Nephron (organoid): ENCODE measurements around the gene CALR.

Source experiments
- H3K27ac Mint-ChIP-seq, 3 experiments: 2 replicates each; pipeline ENCODE4 v1.8.0; 2020; ENCODE audit warnings: mixed read lengths in 3 of 3, mild to moderate bottlenecking in 2 of 3, moderate library complexity in 1 of 3
- H3K27me3 Mint-ChIP-seq: 2 replicates; pipeline ENCODE4 v1.8.0; 2021; ENCODE audit warnings: low read depth, mild to moderate bottlenecking, moderate library complexity, mixed read lengths
- H3K36me3 Mint-ChIP-seq: 2 replicates; pipeline ENCODE4 v1.8.0; 2020; ENCODE audit warnings: low read depth, mixed read lengths
- H3K4me1 Mint-ChIP-seq: 2 replicates; pipeline ENCODE4 v1.8.0; 2020; ENCODE audit warnings: mixed read lengths
- H3K4me3 Mint-ChIP-seq, 3 experiments: 2 replicates each; pipeline ENCODE4 v1.8.0; 2020; ENCODE audit warnings: mild to moderate bottlenecking in 3 of 3, mixed read lengths in 3 of 3, moderate library complexity in 2 of 3
- H3K9me3 Mint-ChIP-seq: 2 replicates; pipeline ENCODE4 v1.8.0; 2020; ENCODE audit warnings: mixed read lengths
- CTCF ChIP-seq, 3 experiments: fragments of 200-600 bp; sonication (generic); IDR thresholded peaks; one replicate each; pipeline ENCODE4 v1.5.0; 2021; ENCODE audit warnings: antibody characterized with exemption in 3 of 3; ENCODE audit not compliant: unreplicated experiment in 3 of 3

Gene CALR

DNA sequence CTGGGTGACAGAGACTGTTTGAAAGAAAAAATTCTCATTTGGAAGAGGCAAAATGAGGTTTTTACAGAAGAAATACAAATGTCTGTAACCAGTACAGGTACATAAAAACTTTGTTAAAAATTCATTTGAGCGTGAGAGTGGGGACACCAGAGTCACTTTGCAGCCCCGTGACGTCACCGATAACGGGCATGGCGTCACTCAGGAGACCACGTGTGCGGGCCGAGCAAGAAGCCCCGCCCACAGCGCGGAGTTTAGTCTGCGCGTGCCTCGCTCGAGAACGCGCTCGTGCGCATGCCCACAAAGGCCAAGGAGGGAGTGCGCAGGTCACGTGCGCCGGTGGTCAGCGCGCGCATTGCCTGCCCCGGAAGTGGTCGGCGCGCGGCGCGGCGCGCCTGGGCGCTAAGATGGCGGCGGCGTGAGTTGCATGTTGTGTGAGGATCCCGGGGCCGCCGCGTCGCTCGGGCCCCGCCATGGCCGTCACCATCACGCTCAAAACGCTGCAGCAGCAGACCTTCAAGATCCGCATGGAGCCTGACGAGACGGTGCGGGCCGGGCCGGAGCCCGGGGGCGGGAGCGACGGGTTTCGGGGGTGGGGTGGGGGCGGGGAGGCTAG lies 7.2 kb downstream of the CALR start, which contains the start of gene RAD23A:
TSS of gene RAD23A (plus strand) at position 384 of the 613 bp plus-strand sequence. CDS start at position 471, 87 bp downstream.
- Mint-ChIP-seq H3K27ac (peak within 1 kb of the TSS; percentile 82 to 97 (median 94)), H3K36me3 (peaks cover 66% of the 10 kb centered on the region), H3K4me1 (peaks cover 17% of the 10 kb centered on the region), H3K4me3 (peak within 1 kb of the TSS; percentile 93 to 95 (median 95)), H3K27me3 (peaks cover 4% of the 10 kb centered on the region), H3K9me3 (no peaks in the 10 kb centered on the region)
- TF ChIP-seq CTCF (IDR thresholded peaks at IDR 0.05; ENCODE audit: unreplicated experiment in 3 of 3): no peak

- TF ChIP-seq CTCF (IDR thresholded peaks at IDR 0.05; ENCODE audit: unreplicated experiment in 3 of 3): no peak
- H3K9me3 Mint-ChIP-seq: no peaks in the 10 kb centered on the region
- peaks cover 4% of the 10 kb centered on the region for H3K27me3 Mint-ChIP-seq
- H3K4me3 Mint-ChIP-seq: peak overlapping the region; percentile 93 to 95 (median 95)
- H3K36me3 Mint-ChIP-seq: peaks cover 67% of the 10 kb centered on the region
- H3K27ac Mint-ChIP-seq: peak overlapping the region; percentile 82 to 97 (median 94)
- H3K4me1 Mint-ChIP-seq: peaks cover 13% of the 10 kb centered on the region
These were observed 7.8 kb downstream of the CALR start for GRCh38 chr19:12946092-12946721.

DNA sequence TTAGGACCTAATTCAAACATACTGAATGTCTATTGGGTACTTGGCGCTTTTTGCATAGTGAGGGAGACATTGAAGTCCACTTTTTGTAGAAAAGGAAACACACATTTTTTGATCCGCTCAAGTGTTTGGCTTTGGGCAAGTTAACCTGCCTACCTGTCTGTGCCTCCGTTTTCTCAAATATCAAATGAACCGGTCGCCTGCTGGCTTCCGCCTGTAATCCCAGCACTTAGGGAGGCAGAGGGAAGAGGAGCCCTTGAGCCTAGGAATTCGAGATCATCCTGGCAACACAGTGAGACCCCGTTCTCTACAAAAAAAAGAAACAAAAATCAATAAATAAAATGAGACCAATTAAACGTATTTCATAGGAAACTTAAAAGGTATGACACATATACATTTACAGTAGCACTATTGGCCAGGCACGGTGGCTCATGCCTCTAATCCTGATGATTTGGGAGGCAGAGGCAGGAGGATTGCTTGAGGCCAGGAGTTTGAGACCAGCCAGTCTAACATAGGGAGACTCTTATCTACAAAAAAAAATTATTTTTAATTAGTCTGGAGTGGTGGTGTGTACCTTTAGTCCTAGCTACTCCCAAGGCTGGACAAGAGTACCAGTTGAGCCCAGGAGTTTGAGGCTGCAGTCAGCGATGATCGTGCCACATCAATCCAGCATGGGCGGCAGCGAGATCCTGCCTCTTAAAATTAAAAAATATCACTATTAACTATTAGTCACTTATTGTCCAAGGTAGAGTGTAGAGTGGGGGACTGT lies 8.5 kb downstream of the CALR start:
- peak overlapping the region; percentile 82 to 97 (median 94) for H3K27ac Mint-ChIP-seq
- peaks cover 67% of the 10 kb centered on the region for H3K36me3 Mint-ChIP-seq
- peak overlapping the region; percentile 93 to 95 (median 95) for H3K4me3 Mint-ChIP-seq

GRCh38 chr19:12947702-12948611 lies 9.5 kb downstream of the CALR start:
- H3K36me3 Mint-ChIP-seq: peaks cover 64% of the 10 kb centered on the region
- peaks cover 4% of the 10 kb centered on the region for H3K27me3 Mint-ChIP-seq
- peaks cover 20% of the 10 kb centered on the region for H3K4me1 Mint-ChIP-seq
- no peak overlapping the region for H3K27ac Mint-ChIP-seq
- no peak for TF ChIP-seq CTCF (IDR thresholded peaks at IDR 0.05; ENCODE audit: unreplicated experiment in 3 of 3)
- peak overlapping the region; percentile 50 to 93 (median 57) for H3K4me3 Mint-ChIP-seq
- H3K9me3 Mint-ChIP-seq: no peaks in the 10 kb centered on the region

More for the DNA sequence above, 8.5 kb downstream of the CALR start:
- Mint-ChIP-seq H3K9me3 (no peaks in the 10 kb centered on the region), H3K27me3 (peaks cover 4% of the 10 kb centered on the region), H3K4me1 (peaks cover 13% of the 10 kb centered on the region)
- TF ChIP-seq CTCF (IDR thresholded peaks at IDR 0.05; ENCODE audit: unreplicated experiment in 3 of 3): no peak

DNA sequence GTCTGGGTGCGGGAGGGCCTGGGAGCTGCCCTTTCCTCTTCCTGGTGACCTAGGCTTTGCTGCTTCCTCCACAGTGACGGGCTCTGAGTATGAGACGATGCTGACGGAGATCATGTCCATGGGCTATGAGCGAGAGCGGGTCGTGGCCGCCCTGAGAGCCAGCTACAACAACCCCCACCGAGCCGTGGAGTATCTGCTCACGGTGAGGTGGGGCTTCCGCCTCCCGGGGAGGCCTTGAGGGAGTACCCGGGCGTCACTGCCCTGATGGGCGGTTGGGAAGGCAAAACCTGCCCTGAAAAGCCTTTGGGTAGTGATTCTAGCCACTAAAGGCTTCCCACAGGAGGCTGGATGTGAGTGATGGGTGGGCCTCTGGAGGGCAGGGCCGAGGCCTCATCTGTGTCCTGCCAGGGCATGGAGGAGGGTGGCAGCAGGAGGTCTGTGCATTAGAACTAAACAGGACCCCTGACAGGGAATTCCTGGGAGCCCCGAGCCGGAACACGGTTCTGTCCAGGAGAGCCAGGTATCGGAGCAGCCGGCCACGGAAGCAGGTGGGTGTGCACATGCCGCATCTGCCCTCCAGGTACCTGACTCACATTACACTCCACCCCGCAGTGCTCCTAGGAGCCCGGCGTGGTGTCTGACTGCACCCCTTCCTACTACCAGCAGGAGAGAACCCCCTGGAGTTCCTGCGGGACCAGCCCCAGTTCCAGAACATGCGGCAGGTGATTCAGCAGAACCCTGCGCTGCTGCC lies 10.4 kb downstream of the CALR start:
- Mint-ChIP-seq H3K4me1 (peaks cover 28% of the 10 kb centered on the region), H3K36me3 (peaks cover 55% of the 10 kb centered on the region), H3K27ac (no peak overlapping the region), H3K27me3 (peaks cover 4% of the 10 kb centered on the region), H3K9me3 (no peaks in the 10 kb centered on the region), H3K4me3 (peak overlapping the region; percentile 46 to 57 (median 50))
- TF ChIP-seq CTCF (IDR thresholded peaks at IDR 0.05; ENCODE audit: unreplicated experiment in 3 of 3): no peak
